Osteocyte (in vitro differentiated cells): ENCODE data around the gene ZNF324B. TPM values are rescaled to one million over a fixed set of nuclear protein-coding genes. Genes with fewer than 3 reads are reported as not detected.
"Not testable (repeated sequence)": the region's sequence is repeated elsewhere in the genome, so short reads cannot be mapped to it uniquely, and the experiment has no call there.

ENCODE experiments used
- DNase-seq: peaks from one replicate; pipeline ENCODE4 v3.0.0; 2021; ENCODE audit warnings: mixed read lengths; ENCODE audit not compliant: unreplicated experiment; ENCODE audit errors: extremely low spot score
- H3K27ac Mint-ChIP-seq: one replicate; pipeline ENCODE4 v1.8.0; 2021; ENCODE audit warnings: mild to moderate bottlenecking, mixed read lengths; ENCODE audit not compliant: unreplicated experiment
- H3K27me3 Mint-ChIP-seq: one replicate; pipeline ENCODE4 v1.8.0; 2021; ENCODE audit warnings: mixed read lengths; ENCODE audit not compliant: unreplicated experiment
- H3K36me3 Mint-ChIP-seq: one replicate; pipeline ENCODE4 v1.8.0; 2021; ENCODE audit warnings: mixed read lengths; ENCODE audit not compliant: unreplicated experiment
- H3K4me1 Mint-ChIP-seq: one replicate; pipeline ENCODE4 v1.8.0; 2021; ENCODE audit warnings: mixed read lengths; ENCODE audit not compliant: unreplicated experiment
- H3K4me3 Mint-ChIP-seq: one replicate; pipeline ENCODE4 v1.8.0; 2021; ENCODE audit warnings: mild to moderate bottlenecking, moderate library complexity, mixed read lengths; ENCODE audit not compliant: unreplicated experiment
- H3K9me3 Mint-ChIP-seq: one replicate; pipeline ENCODE4 v1.8.0; 2021; ENCODE audit warnings: mixed read lengths; ENCODE audit not compliant: unreplicated experiment
- CTCF ChIP-seq: fragments of 200-600 bp; sonication (generic); IDR thresholded peaks from 2 replicates; pipeline ENCODE4 v1.5.0; 2021; ENCODE audit warnings: antibody characterized with exemption, mild to moderate bottlenecking, moderate library complexity
- total RNA-seq: library from RNA; stranded (reverse); gene quantifications from 2 replicates; pipeline ENCODE4 v1.2.1, GENCODE V29; 2021

The ZNF324B gene
- total RNA-seq, 1 donor from 2014 or later = 7.4 TPM

- peaks cover 7% of the 10 kb centered on the region for H3K36me3 Mint-ChIP-seq
- no peak for TF ChIP-seq CTCF
- H3K27ac Mint-ChIP-seq = no peak overlapping the region
- no peaks in the 10 kb centered on the region for H3K27me3 Mint-ChIP-seq
- no peak overlapping the region for H3K4me3 Mint-ChIP-seq
- no peak for DNase-seq
- H3K9me3 Mint-ChIP-seq = no peaks in the 10 kb centered on the region
- H3K4me1 Mint-ChIP-seq = peaks cover 16% of the 10 kb centered on the region
Measured at GRCh38 chr19:58479736-58480480, 28.5 kb downstream of the ZNF324B start.

GRCh38 chr19:58480481-58480830 lies 29.0 kb downstream of the ZNF324B start:
- Mint-ChIP-seq H3K4me3 (no peak overlapping the region), H3K27ac (no peak overlapping the region), H3K27me3 (no peaks in the 10 kb centered on the region), H3K4me1 (peaks cover 11% of the 10 kb centered on the region), H3K9me3 (no peaks in the 10 kb centered on the region), H3K36me3 (peaks cover 7% of the 10 kb centered on the region)
- DNase-seq = no peak
- TF ChIP-seq CTCF = no peak

GRCh38 chr19:58480831-58481230 lies 29.4 kb downstream of the ZNF324B start:
- H3K4me3 Mint-ChIP-seq = no peak overlapping the region

GRCh38 chr19:58482372-58482771 lies 30.9 kb downstream of the ZNF324B start:
- no peak for DNase-seq
- H3K27ac Mint-ChIP-seq = no peak overlapping the region
- H3K27me3 Mint-ChIP-seq = no peaks in the 10 kb centered on the region
- no peak overlapping the region for H3K4me3 Mint-ChIP-seq
- peaks cover 7% of the 10 kb centered on the region for H3K36me3 Mint-ChIP-seq
- no peak for TF ChIP-seq CTCF
- no peaks in the 10 kb centered on the region for H3K9me3 Mint-ChIP-seq
- no peaks in the 10 kb centered on the region for H3K4me1 Mint-ChIP-seq

More at GRCh38 chr19:58480831-58481230, 29.4 kb downstream of the ZNF324B start:
- no peak for DNase-seq
- Mint-ChIP-seq H3K4me1 (peaks cover 9% of the 10 kb centered on the region), H3K36me3 (peaks cover 7% of the 10 kb centered on the region), H3K27me3 (no peaks in the 10 kb centered on the region), H3K9me3 (no peaks in the 10 kb centered on the region), H3K27ac (no peak overlapping the region)
- TF ChIP-seq CTCF = no peak

- TF ChIP-seq CTCF = no peak
Measured at GRCh38 chr19:58483776-58484175, 32.4 kb downstream of the ZNF324B start.

GRCh38 chr19:58484349-58484748 lies 32.9 kb downstream of the ZNF324B start:
- H3K27me3 Mint-ChIP-seq, H3K36me3 Mint-ChIP-seq, H3K27ac Mint-ChIP-seq, H3K9me3 Mint-ChIP-seq, H3K4me3 Mint-ChIP-seq, DNase-seq, H3K4me1 Mint-ChIP-seq: not testable (repeated sequence)

More at GRCh38 chr19:58483776-58484175, 32.4 kb downstream of the ZNF324B start:
- H3K27ac Mint-ChIP-seq = no peak overlapping the region
- no peaks in the 10 kb centered on the region for H3K4me1 Mint-ChIP-seq
- peaks cover 7% of the 10 kb centered on the region for H3K36me3 Mint-ChIP-seq
- no peaks in the 10 kb centered on the region for H3K27me3 Mint-ChIP-seq
- DNase-seq = no peak
- H3K9me3 Mint-ChIP-seq = no peaks in the 10 kb centered on the region
- H3K4me3 Mint-ChIP-seq = no peak overlapping the region
